DMS153 treated with DMSO at 0.1 percent for 48 hours (cell line): Measurements from ENCODE around the gene PRUNE2.

Experiments
- DNase-seq: peaks from one replicate; lab custom pipeline; 2025; ENCODE audit not compliant: unreplicated experiment; lab: John Stamatoyannopoulos, UW

PRUNE2 gene

DNA sequence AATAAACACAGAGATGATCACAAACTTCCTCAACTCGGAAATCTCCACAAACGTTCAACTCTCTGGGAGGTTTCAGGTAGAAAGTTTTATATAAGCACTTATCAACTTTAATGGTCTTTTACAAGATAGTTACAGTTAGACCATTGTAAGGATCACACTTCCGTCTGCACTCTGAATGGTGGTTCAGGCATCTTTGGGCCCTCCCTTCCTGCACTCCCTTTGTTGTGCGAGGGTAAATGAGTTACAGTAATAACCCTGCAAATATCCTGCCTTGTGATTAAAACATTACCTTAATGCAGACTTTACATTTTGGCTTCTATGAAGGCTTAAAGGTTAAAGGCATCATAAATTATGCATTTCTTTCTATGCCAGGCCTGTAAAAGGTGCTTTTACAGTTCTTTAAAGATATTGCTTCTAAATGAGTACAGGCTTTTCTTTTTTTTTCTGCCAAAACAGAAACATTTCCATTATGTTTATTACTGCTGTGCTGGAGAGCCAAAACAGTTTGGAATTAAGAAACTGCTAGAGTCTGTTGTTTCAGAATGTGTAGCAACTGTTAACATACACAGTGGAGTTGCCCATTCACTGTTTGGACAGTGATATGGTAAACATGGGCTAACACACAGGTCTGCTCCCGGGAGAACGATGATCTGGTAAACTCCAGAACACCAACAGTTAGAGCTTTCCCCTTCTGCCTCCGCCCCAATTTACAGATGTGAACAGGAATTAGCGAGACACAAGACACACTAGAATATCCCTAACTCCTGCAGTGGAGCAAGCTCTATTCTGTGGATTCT is 1.1 kb downstream of the PRUNE2 start:
- DNase-seq: no peak

DNA sequence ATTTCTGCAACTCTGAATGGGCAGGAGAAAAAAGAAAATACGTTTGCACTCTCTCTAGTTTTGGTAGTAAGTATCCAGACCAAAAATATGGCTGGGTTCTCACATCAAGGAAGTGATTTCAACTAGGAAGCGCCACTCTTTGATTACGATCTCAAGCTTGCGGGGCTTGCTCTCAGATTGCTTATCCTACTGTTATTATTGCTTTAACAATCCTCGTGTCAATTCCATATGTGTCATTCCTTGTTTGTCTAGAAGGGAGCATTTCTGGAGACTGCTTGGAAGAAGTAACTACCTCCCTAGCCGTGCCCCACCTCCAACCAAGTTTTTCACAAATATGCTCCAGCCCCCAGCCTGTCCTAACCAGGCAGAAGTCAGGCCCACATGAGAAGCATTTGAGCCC is 3.5 kb downstream of the PRUNE2 start:
- no peak for DNase-seq

DNA sequence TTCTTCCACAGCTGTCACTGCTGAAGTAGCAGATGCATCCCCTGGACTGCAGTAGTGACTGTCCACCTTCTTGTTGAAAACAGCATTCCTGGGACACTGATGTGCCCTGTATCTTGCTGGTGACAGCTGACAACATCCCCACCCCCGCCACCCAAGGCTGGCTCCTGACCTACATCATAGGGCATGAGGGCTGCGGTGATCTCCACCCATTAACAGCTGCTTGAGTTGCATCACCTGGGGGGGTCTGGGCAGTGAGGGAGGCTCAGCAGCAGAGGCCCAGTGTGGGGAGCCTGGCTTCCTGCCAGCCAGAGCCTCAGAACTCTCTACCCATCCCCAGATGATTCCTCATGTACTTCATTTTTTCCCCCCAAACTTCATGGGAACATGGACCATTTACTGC is 4.1 kb downstream of the PRUNE2 start:
- no peak for DNase-seq

DNA sequence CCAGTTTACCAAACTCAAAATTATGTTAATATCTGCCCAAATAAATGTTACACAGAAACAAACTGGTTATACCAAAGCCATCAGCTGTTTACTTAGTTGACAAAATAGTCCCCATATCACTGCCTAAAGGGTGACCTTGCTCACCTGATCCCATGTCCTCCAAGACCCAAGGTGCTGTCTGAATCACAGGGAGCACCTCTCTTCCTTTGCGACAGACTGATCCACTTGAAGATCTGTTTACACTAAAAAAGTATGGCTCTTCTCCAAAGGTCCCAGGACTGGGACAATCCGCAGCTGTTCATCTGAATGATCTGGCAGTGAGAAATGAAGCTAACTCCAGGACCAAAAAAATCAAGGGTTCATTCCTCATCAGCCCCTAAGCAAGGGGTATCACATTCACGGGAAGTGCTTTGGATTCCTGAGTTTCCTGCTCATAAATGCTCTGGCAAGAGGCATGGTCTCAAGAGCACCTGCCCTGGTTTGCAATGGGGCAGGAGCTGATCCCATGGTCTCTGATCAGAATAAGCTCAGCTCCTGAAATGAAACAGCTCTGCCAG is 5.0 kb downstream of the PRUNE2 start:
- no peak for DNase-seq

DNA sequence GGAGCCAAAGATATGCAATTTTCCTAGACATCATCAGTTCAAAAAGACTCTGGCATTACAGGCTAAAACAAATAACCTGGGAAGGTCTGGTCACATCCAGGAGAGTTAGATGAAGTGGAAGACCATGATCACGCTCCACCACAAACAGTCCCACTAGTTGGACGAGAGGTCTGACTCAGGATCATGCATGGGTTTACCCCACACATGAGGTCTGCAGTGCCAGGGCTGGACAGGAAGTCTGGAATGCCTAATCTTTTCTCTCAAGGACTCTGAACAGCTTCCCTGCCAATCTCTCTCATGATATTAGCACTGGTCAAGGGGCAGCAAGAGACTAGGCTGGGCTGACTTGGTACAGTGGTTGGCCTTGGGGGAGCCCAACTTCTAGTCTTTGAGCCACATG is 7.1 kb downstream of the PRUNE2 start:
- DNase-seq: no peak

DNA sequence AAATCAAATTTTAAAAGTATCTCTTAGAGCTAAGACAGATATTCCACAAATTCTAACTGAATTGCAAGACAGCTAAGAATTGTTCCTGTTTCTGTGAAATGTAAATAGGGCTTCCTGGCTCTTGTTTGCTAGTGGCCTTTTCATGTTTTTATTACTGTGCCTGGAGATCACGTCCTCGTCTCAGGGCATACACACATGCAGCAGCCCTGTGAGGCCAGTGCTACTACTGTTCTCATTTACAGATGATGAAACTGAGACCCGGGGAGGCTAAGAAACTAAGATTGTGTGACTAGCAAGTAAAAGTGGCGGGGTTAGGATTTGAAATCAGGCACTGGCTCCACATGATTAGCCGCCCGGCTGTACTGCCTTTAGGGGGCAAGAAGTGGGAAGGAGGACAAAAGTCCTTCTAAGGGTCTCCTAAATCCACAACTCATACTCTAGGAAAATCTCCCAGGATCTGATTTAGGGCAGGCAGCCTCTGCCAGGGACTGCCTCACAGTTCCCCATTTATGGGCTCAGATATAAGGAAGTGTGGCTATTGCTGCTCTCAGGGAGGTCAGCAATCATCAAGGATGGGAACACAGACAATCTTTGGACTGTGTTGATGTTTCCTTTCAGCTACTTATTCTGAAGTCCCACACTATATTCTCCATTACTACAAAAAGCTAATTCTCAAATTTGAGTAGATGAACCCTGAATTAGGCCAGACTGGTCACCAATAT is 7.9 kb downstream of the PRUNE2 start:
- DNase-seq: no peak

DNA sequence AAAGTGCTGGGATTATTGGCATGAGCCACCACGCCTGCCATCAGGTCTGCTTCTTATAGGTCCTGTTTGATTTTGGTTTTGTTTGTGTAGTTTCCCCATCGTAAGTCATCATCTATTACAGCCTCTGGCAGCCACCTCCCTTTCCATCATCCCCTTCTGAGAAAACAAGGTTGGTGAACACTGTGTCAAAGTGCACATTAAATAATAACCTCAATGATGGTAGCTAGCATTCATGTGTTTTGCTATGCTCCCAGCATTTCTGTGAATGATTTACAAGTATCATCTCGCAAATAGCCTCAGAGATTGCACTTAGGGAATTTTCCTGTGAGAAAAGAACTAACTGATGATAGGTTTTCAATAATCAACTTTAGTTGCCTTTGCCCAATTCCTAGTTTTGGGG is 9.9 kb downstream of the PRUNE2 start:
- DNase-seq: no peak

DNA sequence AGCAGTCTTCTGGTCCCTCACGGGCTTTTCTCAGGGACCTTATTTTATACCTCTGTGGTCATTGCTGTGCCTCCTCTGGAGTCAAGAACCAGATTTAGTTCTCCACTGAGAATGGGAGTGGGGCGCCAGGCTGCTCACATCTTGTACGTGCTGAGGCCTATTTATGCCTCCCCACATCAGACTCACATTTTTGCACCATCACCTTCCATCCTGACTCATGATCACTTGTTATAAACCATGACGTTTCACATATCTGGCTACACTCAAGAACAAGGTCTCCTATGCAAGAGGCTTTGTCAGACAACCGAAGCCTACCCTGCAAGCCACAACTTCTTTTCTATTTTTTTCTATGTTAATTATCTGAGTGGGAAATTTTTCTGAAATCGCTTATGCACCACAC is 10.7 kb downstream of the PRUNE2 start:
- no peak for DNase-seq

DNA sequence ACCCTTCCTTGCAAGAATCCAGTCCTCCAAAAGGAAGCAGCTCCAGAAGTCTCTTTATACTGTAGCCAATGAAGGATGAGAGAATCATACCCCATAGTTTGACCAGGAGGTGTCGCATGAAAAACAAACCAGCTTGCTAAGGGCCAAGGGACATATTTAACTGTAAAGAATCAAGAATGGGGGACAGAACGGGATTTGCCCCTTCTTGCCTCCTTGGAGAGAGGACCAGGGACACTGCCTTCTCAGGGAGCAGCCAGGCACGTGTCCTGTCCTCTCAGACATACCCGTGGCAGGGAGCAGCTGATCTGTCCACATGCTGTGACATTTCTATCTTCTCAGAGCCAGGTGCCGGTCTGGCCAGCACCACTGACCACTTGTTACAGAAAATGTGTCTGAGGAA is 11.7 kb downstream of the PRUNE2 start:
- no peak for DNase-seq

DNA sequence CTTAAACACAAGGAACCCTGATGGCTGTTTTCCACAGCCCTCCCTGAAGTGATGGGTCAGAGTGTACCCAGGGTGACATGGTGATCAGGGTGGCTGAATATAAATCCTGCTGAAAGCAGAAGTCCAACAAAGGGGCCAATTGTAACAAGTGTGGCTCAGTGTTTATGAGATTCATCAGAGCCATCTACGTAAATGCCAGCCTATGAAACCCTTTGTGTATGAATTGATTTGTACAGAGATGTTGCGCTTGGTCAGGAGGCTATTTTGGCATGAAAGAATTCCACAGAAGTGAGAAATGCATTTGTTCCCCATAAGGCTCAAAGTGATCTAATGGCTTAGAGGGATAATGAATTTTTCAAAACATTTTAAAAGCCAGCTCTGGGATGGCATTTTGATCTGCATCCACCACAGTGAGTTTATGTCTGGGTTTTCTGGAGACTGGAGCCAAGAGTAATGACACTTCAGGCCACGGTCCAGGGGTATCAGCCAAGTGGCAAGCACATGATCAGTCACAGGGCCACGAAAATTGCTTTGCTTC is 12.4 kb downstream of the PRUNE2 start:
- no peak for DNase-seq

DNA sequence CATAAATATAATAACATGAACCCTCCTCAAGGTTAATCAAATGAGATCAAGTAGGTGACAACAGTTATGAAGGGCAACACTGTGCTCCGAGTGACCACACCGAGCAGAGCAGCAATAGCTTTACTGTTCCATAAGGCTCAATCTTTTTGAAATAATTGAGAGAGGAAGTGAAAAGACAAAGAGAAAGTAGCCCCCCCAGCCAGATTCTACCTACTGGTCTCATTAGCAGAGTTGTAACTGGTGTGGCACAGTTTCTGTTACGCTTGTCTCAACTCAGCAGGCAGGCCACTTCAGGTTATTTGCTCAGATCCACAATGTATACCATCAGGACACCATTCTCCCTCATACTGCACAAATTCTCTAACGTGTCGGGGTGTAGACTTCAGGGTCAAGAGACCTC is 14.0 kb downstream of the PRUNE2 start:
- DNase-seq: no peak

DNA sequence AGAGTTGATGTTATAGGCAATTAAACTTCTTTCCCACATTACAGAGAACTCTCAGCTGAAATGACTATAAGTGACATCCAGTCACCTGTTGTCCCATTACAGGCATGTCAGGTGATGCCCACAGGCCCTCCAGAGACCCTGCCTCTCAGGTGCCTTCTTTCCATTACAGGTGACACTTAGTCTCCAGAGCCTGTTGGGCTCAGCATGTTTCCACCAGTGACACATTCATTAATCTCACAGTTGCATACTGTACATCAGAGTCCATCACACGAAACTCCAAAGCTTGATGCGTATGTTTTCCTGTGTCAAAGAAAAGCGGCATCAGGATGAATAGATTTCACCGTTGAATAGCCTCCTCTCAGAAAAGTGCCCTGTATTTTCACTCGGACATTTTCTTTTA is 14.6 kb downstream of the PRUNE2 start:
- no peak for DNase-seq

DNA sequence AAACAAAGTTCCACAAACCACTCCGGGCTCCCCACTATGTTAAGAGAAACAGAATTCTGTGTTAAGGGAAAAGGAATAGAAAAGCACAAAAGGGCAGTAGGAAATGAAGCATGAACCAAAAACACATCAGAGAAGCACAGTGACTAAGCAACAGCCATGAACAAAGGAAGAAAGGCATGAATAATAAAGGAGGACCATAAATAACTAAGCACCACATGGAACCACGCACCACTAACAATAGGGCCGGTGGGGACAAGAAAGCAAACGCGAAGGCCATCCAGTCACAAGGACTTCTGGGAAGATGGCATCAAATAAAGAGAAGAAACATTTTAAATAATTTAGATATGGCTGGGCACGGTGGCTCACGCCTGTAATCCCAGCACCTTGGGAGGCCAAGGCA is 18.0 kb downstream of the PRUNE2 start:
- DNase-seq: no peak

DNA sequence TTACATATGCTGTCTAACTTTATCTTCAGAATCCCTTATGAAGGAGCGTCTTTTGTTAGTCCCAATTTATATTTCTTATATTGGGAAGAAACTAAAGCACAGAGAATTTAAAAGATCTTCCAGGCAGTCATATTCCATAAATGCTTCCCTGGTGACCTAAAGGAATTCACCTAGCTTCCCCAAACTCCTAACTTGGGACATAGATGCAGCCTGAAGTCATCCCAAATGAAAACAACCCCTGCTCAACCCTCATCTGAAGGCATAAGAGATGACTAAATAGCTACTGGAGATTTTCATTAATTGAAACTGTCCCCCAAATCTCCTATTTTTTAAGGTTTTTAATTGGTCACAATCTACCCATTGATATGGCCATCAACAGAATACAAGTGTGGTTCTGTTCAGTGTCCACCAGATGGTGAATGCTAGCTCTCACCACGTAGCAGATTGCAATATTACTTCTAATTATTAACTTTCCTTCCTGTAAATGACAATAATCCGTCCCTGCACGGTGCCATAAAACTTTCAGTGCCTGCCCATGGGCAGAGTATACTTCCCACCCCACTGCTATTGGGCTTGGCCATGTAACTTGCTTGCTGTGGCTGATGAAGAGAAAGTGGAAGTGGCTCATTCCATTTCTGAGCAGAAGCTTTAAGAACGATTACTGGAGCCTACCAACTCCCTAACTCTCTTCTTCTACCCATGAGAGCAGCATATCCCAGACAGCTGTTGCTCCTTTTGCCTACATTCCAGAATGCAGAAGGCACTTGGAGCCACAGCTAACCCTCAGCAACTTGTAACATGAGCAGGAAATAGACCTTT is 18.7 kb downstream of the PRUNE2 start:
- DNase-seq: peak; percentile 30

DNA sequence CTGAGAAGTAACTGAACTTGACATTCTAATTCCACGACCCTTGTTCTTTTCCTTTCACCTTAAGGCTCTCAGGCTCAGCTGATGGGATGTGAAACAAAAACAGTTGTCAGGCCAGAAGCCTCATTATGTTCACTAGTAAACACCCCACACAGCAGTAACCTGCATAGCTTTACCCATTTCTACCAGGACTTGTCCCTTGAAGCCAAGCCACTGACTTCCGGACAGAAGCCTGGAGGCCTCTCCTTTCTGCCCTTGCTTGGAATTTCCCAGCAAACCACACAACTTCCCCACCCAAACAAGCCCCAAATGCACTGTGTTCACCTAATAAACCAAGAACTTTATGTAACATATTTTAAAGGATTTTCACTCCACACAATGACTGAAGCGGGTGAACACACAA is 19.6 kb downstream of the PRUNE2 start:
- no peak for DNase-seq

DNA sequence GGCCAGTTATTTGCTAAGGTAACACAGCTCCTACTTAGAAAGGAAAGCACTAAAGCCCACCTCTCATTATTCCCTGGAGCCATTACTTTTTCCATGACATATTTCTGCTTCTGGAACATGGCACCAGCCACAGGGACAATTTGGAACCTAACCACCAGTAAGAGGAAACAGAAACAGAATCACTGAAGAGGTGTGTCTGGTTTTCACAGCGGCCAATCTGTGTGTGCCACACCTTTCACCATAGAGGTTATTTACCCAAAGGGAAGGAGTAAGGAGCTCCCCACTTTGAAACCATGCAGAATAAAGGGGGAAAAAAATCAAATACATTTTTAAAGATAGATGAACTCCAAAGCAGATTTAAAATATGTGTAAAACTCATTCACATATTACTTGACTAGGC is 21.1 kb downstream of the PRUNE2 start:
- no peak for DNase-seq

DNA sequence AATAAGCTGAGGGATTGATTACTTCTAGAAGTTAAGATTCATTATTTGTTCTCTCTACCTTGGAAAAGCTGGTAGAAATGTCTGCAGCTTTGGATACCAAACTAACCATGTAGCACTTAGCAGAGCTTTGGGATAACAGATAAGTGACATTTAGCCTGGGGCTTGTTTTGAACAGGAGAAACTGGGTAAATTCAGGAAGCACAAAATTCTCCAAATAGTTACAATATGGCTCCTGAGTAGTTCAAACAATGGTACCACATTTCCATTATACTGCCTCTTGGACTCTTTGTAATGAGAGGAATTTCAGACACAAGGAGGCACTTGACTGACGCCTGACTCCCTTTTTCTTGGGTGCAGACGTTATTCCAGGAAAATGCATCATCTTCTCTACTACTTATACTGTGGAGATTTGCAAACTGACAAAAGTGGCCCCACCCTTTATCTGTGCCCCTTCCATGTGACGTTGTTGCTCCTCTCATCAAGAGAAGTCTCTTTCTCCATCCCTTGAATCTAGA is 22.5 kb downstream of the PRUNE2 start:
- DNase-seq: no peak

DNA sequence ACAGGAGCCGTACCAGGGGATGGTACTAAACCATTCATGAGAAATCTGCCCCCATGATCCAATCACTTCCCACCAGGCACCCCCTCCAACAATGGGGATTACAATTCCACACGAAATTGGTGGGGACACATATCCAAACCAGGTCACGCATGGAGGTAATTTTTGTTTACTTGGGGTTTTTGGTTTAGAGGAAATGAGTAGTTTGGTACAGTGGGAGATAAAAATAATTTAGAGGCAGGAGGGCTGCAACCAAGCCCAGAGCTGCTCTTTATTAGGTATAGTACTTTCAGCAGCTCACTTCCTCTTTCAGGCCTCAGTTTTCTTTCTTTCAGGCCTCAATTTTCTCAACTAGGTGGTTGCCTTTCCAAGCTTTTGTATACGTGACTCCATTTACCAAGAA is 23.2 kb downstream of the PRUNE2 start:
- DNase-seq: no peak

DNA sequence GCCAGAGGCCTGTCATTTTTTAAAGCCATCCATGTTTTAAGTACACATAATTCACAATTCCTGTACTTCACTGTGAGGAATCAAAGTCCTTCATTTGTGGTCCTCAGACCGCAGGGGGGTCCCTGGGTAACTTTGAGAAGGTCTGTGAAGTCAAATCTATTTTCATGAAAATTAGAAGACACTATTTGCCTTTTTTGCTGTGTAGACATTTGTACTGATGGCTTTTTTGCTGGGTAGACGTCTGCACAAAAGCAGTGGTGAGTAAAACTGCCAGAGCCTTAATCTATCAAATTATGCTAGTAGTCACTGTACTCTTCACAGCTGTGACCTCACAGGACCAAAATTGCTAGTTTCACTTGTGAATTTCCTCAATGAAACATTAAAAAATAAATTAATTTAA is 25.7 kb downstream of the PRUNE2 start:
- no peak for DNase-seq

DNA sequence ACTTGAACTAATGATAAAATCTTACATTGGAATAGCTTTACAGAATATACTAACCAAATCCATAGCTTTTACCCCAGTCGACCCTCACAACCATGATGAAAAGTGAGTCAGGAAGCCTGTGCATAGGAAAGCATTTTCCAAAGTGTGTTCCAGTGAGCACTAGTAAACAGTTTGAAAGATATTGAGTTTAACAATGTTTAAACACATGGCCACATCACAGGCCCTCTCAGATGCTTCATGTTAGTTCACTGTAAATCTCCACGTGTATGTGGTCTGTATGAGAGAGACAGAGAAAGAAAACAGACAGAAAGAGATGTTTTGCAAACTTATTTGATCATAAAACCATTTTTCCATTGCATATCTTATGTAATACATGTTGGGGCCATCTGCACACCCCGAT is 27.0 kb downstream of the PRUNE2 start:
- no peak for DNase-seq

DNA sequence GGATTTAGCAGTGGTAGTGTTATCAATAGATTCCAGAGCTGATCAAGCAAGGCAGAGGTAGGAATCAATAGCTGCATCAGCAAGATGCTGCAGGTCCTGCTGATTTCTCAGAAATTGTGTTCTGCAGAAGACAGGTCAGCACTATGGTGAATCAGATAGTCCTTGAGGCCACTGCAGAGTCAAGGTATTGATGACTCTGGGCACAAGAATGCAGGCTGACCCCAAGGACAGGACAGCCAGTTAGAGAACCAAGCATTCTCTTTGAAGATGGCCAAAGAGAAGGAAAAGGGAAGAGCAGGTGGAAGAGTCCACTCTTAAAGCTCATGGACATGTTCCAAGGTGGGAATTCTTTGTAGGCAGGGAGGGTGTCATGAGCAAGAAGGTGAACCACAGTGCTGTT is 28.0 kb downstream of the PRUNE2 start:
- no peak for DNase-seq
